CD14-positive monocyte (primary cell): ENCODE results near the gene CTCF. TPM values are rescaled to one million over a fixed set of nuclear protein-coding genes. Genes with fewer than 3 reads are reported as not detected.

Source experiments
- DNase-seq, 3 donors: peaks; one replicate each; pipeline ENCODE4 v3.0.0-alpha.2; 2011 to 2022
- H2AFZ ChIP-seq: 2 replicates; pipeline ENCODE4 v1.6.0; 2012; ENCODE audit warnings: mild to moderate bottlenecking, low read depth, low read length, inconsistent platforms; ENCODE audit not compliant: insufficient read depth, poor library complexity, severe bottlenecking
- H3K27ac ChIP-seq, 2 donors: 1 replicate in 1 of 2; 2 replicates in 1 of 2; pipeline ENCODE4 v1.5.1; 2012 to 2013; ENCODE audit warnings: low read length in 2 of 2, control low read depth in 1 of 2, inconsistent platforms in 1 of 2, low read depth in 1 of 2, mild to moderate bottlenecking in 1 of 2
- H3K27me3 ChIP-seq, 2 donors: one replicate each; pipeline versions ENCODE4 v1.6.0 to v1.6.1; 2011 to 2013; ENCODE audit warnings: low read length in 2 of 2; ENCODE audit not compliant: control insufficient read depth in 2 of 2, insufficient read depth in 2 of 2
- H3K36me3 ChIP-seq, 2 donors: replicated peaks in 1 of 2; 1 replicate in 1 of 2; 2 replicates in 1 of 2; pipeline versions ENCODE4 v1.5.1 to v1.6.1; 2012 to 2013; ENCODE audit warnings: low read length in 2 of 2, control low read depth in 1 of 2, inconsistent platforms in 1 of 2, mild to moderate bottlenecking in 1 of 2; ENCODE audit not compliant: insufficient read depth in 2 of 2, control insufficient read depth in 1 of 2
- H3K4me1 ChIP-seq, 2 donors: 1 replicate in 1 of 2; 2 replicates in 1 of 2; pipeline versions ENCODE4 v1.5.1 to v1.6.1; 2012 to 2013; ENCODE audit warnings: low read length in 2 of 2, control low read depth in 1 of 2, inconsistent platforms in 1 of 2, mild to moderate bottlenecking in 1 of 2, moderate library complexity in 1 of 2; ENCODE audit not compliant: insufficient read depth in 2 of 2, control insufficient read depth in 1 of 2
- H3K4me2 ChIP-seq: replicated peaks from 2 replicates; pipeline ENCODE3; 2012; ENCODE audit warnings: low read length, moderate library complexity, mild to moderate bottlenecking; ENCODE audit not compliant: poor library complexity, severe bottlenecking; ENCODE audit errors: extremely low read depth
- H3K4me3 ChIP-seq, 3 experiments: fragments of 200-600 bp in 1 of 3; sonication (generic) in 1 of 3; replicated peaks in 1 of 3; 1 replicate in 2 of 3; 2 replicates in 1 of 3; pipeline ENCODE4 v1.5.1; 2011 to 2013; ENCODE audit warnings: low read length in 3 of 3, mild to moderate bottlenecking in 3 of 3, control low read depth in 2 of 3, low read depth in 2 of 3, inconsistent platforms in 1 of 3, moderate library complexity in 1 of 3
- H3K79me2 ChIP-seq: 2 replicates; pipeline ENCODE4 v1.6.0; 2012; ENCODE audit warnings: mild to moderate bottlenecking, control low read depth, inconsistent platforms, low read length, moderate library complexity; ENCODE audit not compliant: insufficient read depth
- H3K9ac ChIP-seq: 2 replicates; pipeline ENCODE4 v1.6.0; 2017; ENCODE audit warnings: low read length, mild to moderate bottlenecking; ENCODE audit not compliant: insufficient read depth, poor library complexity, severe bottlenecking
- H3K9me3 ChIP-seq, 2 donors: replicated peaks in 1 of 2; 1 replicate in 1 of 2; 2 replicates in 1 of 2; pipeline versions ENCODE4 v1.5.1 to v1.6.1; 2012 to 2013; ENCODE audit warnings: low read length in 2 of 2, control low read depth in 1 of 2; ENCODE audit not compliant: control insufficient read depth in 1 of 2, insufficient read depth in 1 of 2
- H4K20me1 ChIP-seq: 2 replicates; pipeline ENCODE4 v1.6.0; 2012; ENCODE audit warnings: mild to moderate bottlenecking, low read length, control low read depth, moderate library complexity; ENCODE audit not compliant: insufficient read depth
- H3K27ac Mint-ChIP-seq, 7 donors: one replicate each; pipeline ENCODE4 v1.8.0; 2020; ENCODE audit warnings: mild to moderate bottlenecking in 7 of 7, mixed read lengths in 7 of 7, moderate library complexity in 6 of 7, inconsistent platforms in 2 of 7
- H3K27me3 Mint-ChIP-seq, 3 donors: one replicate each; pipeline ENCODE4 v1.8.0; 2021 to 2022; ENCODE audit warnings: low read depth in 3 of 3, mild to moderate bottlenecking in 3 of 3, mixed read lengths in 3 of 3, moderate library complexity in 3 of 3, inconsistent platforms in 1 of 3
- H3K36me3 Mint-ChIP-seq, 2 donors: one replicate each; pipeline ENCODE4 v1.8.0; 2020; ENCODE audit warnings: mixed read lengths in 2 of 2, inconsistent platforms in 1 of 2, mild to moderate bottlenecking in 1 of 2
- H3K4me1 Mint-ChIP-seq: one replicate; pipeline ENCODE4 v1.8.0; 2020; ENCODE audit warnings: mild to moderate bottlenecking, mixed read lengths
- H3K4me3 Mint-ChIP-seq, 2 donors: one replicate each; pipeline ENCODE4 v1.8.0; 2020; ENCODE audit warnings: mild to moderate bottlenecking in 2 of 2, mixed read lengths in 2 of 2, moderate library complexity in 1 of 2
- H3K9me3 Mint-ChIP-seq, 7 donors: one replicate each; pipeline ENCODE4 v1.8.0; 2020 to 2022; ENCODE audit warnings: mixed read lengths in 7 of 7, mild to moderate bottlenecking in 6 of 7, moderate library complexity in 6 of 7, inconsistent platforms in 2 of 7
- CTCF ChIP-seq: fragments of 200-600 bp; IDR thresholded peaks from one replicate; pipeline ENCODE4 v1.8.0; 2022; ENCODE audit warnings: antibody characterized with exemption, mild to moderate bottlenecking
- WGBS: methylation state at CpG from one replicate; pipeline ENCODE4 v1.1.5; 2013; ENCODE audit warnings: missing lambda C conversion rate; ENCODE audit not compliant: insufficient coverage; 5-methylcytosine and 5-hydroxymethylcytosine counted together
- intact Hi-C, 2 donors: fragments of 100-400 bp; cut with micrococcal nuclease; formaldehyde crosslinking; loops; one replicate each; pipeline versions ENCODE4 v1.15.0 to v1.15.1; 2023
- polyA plus RNA-seq, 3 donors: library from polyadenylated mRNA; depleted of rRNA in 1 of 3; unstranded in 2 of 3; stranded (reverse) in 1 of 3; fragments of 300-500 nt in 2 of 3; fragments of >200 nt in 1 of 3; fragmentation: Illumina TruSeq in 2 of 3; gene quantifications; 1 replicate in 2 of 3; 2 replicates in 1 of 3; pipeline ENCODE4 v1.2.3, GENCODE V29; 2012 to 2021

Gene CTCF
- polyA plus RNA-seq, 3 donors, result 8.4 to 29.9 (median 17.7) TPM

- H3K27ac ChIP-seq, result no peak overlapping the region
- DNase-seq, result no peak
- H3K9me3 Mint-ChIP-seq, result peaks cover 0 to 10% (median 3%) of the 10 kb centered on the region in 7 donors
- peaks cover 90% of the 10 kb centered on the region for H3K79me2 ChIP-seq
- H3K27me3 ChIP-seq, result peaks cover 0 to 20% of the 10 kb centered on the region in 2 donors
- no peak overlapping the region for H3K4me3 ChIP-seq
- H4K20me1 ChIP-seq, result peaks cover 81% of the 10 kb centered on the region
- H3K4me3 Mint-ChIP-seq, result no peak overlapping the region
- H3K36me3 ChIP-seq, result peaks cover 6 to 25% of the 10 kb centered on the region in 2 donors
- no peak overlapping the region for H2AFZ ChIP-seq
- H3K4me1 ChIP-seq, result peaks cover 55 to 93% of the 10 kb centered on the region in 2 donors
- no peak overlapping the region for H3K9ac ChIP-seq
- H3K9me3 ChIP-seq, result no peaks in the 10 kb centered on the region
- intact Hi-C loops, result loop anchor here in 1 of 2 donors (5.0 to 10.0 kb wide), 2 partner anchors 52 to 550 kb away; partner anchors contain the start of genes AGRP, ATP6V0D1 and NFATC3
- peaks cover 80% of the 10 kb centered on the region for H3K4me1 Mint-ChIP-seq
- no peak overlapping the region for H3K27ac Mint-ChIP-seq
- peaks cover 23 to 43% (median 24%) of the 10 kb centered on the region in 3 donors for H3K27me3 Mint-ChIP-seq
- H3K4me2 ChIP-seq, result no peak overlapping the region
- TF ChIP-seq CTCF, result no peak
- H3K36me3 Mint-ChIP-seq, result peaks cover 48 to 60% of the 10 kb centered on the region in 2 donors
Observed at GRCh38 chr16:67534431-67534830, 27.9 kb upstream of the CTCF start.

GRCh38 chr16:67535201-67535600 is 27.1 kb upstream of the CTCF start:
- Mint-ChIP-seq H3K27ac (peak overlapping the region in 2 of 7 donors; percentile 1 to 47), H3K27me3 (peaks cover 23 to 47% (median 24%) of the 10 kb centered on the region in 3 donors), H3K36me3 (peaks cover 54 to 64% of the 10 kb centered on the region in 2 donors), H3K9me3 (peaks cover 0 to 10% (median 3%) of the 10 kb centered on the region in 7 donors), H3K4me3 (peak overlapping the region in 1 of 2 donors; percentile 81), H3K4me1 (peaks cover 76% of the 10 kb centered on the region)
- Histone ChIP-seq H3K9me3 (no peaks in the 10 kb centered on the region), H3K36me3 (peaks cover 14 to 33% of the 10 kb centered on the region in 2 donors), H2AFZ (no peak overlapping the region), H3K27ac (no peak overlapping the region), H3K4me2 (no peak overlapping the region), H3K4me1 (peaks cover 55 to 88% of the 10 kb centered on the region in 2 donors), H3K4me3 (no peak overlapping the region), H3K27me3 (peaks cover 0 to 20% of the 10 kb centered on the region in 2 donors), H4K20me1 (peaks cover 85% of the 10 kb centered on the region), H3K79me2 (peaks cover 82% of the 10 kb centered on the region), H3K9ac (no peak overlapping the region)
- WGBS, result 100% methylated on average over 2 of the region's 2 CpGs
- DNase-seq, result no peak
- no peak for TF ChIP-seq CTCF
- intact Hi-C loops, result loop anchor here in 1 of 2 donors (10.0 kb wide), 1 partner anchor 550 kb away; the partner anchor contains the start of gene NFATC3
